GM08714 (cell line): ENCODE measurements around the gene RNASE1.
"Not testable (repeated sequence)": the region's sequence is repeated elsewhere in the genome, so short reads cannot be mapped to it uniquely, and the experiment has no call there.

Experiments used
- H3K4me3 ChIP-seq: fragments of 200-500 bp; sonication (Bioruptor generic); 2 replicates; pipeline ENCODE4 v1.5.1; 2014; ENCODE audit warnings: mild to moderate bottlenecking, low read length, inconsistent platforms
- ZNF274 ChIP-seq: IDR thresholded peaks from 2 replicates; pipeline ENCODE4 v1.6.1; 2012; ENCODE audit warnings: mild to moderate bottlenecking, low read depth, low read length

RNASE1 gene

DNA sequence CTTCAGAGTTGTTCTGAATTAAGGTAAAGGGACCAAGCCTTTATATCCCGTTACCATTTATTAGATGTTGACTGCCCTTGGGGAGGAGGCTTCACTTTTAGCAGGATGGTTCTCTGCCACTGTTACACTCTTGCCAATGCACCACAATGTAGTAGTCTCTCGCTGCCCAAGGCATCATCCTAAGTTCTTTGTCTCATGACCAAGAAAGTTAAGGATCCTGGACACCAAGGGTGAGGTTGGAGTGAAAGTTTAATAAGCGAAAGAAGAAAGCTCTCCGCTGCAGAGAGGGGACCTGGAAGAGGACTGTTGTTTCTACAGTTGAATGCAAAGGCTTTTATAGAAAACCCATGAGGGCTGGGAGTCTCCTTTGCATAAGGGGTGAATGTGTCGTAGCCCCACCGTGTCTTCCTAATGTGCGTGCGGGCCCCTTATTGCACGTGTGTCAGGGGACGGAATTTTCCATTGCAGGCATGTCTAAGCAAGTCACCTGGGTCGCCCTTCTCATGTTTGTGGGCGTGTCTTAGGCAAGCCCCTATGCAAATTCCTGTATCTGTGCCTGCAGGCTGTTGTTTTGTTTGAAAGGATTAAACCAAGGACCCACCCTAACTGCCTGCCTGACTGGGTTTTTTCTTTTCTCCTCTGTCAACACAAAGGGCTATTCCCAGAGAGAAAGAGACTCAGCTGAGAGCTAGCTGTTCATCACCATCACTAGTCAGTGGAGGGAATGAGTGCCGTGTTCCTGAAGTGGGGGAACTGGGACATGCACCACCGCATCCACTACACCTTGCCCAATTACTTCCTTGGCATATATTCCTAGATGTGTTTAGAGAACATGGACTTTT is 17.6 kb upstream of the RNASE1 start:
- TF ChIP-seq ZNF274, result no peak
- no peak overlapping the region for H3K4me3 ChIP-seq

DNA sequence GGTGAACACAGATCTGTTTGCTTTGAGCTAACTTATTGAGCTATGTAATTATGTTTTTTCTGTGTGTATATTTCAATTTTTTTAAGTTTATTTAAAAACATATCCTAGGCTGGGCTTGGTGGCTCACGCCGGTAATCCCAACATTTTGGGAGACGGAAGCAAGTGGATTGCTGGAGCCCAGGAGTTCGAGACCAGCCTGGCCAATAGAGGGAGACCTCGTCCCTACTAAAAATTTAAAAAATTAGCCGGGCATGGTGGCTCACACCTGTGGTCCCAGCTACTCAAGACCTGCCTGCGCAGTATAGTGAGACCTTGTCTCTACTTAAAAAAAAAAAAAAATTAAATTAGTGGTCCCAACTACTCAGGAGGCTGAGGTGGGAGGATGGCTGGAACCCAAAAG is 16.2 kb upstream of the RNASE1 start:
- no peak overlapping the region for H3K4me3 ChIP-seq
- no peak for TF ChIP-seq ZNF274

DNA sequence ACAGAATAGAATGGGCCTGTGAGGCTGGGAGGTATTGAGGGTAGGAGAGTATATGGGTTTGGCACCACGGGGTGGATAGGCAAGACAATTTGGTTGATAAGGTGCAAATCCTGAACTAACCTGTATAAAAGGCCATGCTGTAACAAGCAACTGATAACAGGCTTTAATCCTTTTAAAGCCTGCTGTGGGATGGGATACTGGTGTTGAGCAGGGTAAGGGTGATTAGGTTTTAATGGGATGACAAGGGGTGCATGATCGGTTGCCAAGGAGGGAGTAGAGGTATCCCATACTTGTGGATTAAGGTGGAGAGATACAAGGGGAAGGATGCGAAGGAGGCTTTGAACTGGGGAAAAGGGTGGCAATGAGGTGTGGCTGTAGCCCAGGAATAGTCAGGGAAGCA is 13.3 kb upstream of the RNASE1 start:
- H3K4me3 ChIP-seq, result not testable (repeated sequence)

DNA sequence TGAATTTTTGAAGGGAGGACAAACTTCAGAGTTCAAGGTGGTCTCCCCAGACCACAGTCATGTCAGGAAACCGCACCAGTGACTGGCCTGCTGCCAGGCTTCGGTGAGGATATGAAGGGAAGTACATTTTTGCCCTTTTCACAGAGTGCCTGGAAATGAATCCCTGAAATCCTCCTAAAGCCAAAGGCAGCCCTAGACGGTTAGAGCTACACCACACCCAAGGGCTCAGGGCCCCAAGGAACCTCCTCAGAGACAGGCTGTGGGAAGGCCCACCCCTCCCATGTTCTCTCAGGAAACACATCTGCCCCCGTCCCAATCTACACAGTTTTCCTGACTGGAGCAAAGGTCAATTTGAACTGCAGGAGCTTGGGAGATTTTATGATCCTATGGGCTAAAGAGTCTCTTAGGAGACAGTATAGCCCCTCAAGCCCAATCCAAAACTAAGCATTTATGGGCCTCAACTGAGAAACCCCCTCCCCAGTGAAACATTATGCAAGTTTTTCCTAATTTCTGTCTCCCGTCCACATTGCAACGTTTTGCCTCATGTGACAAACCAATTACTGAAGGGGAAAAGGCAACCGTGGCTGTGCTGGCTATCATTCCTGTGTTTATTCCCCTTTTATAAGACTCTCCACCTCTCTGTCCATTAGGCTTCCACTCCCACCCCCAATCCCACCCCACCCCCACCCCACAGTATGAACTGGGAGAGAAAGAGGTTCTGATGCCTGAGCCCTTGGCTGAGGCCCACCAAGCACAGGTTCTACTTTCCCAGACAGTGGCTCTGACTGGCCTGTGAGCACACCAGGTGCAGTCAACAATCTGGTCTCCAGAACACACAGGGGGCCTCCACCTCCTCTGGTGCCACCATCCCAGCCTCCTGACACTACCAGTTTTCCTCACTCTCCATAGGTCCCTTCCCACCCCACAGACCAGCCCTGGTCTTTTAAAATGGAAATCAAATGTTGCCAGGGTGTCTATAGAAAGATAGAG is 9.6 kb upstream of the RNASE1 start:
- TF ChIP-seq ZNF274, result no peak

DNA sequence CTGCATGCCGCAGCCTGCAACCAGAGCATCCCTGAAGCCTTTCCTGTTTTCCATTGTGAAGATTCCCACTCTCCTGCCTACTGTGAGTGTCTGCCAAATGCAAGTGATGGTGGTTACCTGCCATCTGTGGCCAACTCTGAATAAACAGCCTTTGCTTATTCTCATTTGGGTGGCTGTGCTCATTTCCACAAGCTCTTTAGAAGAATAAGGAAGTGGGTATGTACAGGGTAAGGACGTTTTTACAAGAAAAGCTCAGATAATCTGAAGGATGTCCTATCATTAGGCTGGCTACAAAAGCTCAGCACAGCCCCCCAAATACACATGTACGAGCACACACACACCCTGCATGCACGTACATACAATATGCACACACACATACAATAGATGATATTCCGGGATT is 7.3 kb upstream of the RNASE1 start:
- TF ChIP-seq ZNF274, result no peak
- H3K4me3 ChIP-seq, result no peak overlapping the region

More for the DNA sequence above, 9.6 kb upstream of the RNASE1 start:
- H3K4me3 ChIP-seq, result no peak overlapping the region

DNA sequence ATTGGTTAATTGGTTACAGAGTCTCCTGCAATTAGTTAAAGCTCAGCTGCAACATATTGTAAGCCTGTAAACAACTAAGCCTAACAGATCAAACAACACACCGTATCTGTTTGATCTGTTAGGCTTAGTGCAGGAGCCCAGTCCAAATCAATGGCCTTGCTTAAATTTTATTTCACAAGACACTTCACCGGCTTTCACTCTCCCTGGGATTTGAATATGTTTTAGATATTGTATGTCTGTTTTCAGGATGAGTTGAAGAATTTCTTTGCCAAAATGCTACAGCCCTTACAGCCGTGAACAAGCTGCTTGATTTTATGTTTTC is 5.5 kb upstream of the RNASE1 start:
- no peak for TF ChIP-seq ZNF274

DNA sequence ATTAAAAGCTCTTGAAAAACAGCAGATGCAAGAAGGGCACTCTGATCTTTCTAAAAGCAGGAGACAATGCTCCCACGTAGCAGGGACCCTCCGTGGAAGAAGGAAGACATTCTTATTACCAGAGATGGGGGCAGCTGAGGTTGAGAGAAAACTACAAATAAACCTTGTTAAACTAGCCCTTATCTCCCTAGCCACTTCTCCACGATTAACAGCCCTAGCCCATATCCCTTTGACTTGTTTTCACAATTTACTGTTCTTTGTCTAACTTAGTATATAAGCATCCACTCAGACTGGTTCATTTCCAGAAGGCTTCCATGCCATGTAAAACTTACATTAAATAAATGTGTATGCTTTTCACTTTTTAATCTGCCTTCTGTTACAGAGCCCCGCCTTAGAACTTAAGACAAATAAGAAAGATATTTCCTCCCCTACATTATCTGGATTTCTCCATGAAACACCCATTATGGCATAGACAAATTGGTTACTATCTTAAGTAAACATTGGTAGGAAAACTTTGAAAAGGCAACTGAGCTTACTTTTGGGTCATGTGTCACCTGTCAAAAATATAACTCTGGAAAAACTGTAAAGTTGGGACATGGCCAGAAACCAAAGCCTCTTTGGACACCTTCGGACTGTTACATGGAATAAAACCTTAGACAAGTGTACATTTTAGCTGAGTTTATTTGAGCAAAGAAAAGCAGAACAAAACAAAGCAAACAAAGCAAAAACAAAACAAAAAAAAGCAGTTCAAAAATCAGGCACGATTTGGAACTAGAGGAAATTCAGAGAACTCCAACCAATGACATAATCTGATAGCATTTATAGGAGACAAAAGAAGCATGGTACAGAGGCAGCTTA is 4.9 kb upstream of the RNASE1 start:
- no peak overlapping the region for H3K4me3 ChIP-seq
- TF ChIP-seq ZNF274, result no peak

More for the DNA sequence above, 5.5 kb upstream of the RNASE1 start:
- H3K4me3 ChIP-seq, result no peak overlapping the region

DNA sequence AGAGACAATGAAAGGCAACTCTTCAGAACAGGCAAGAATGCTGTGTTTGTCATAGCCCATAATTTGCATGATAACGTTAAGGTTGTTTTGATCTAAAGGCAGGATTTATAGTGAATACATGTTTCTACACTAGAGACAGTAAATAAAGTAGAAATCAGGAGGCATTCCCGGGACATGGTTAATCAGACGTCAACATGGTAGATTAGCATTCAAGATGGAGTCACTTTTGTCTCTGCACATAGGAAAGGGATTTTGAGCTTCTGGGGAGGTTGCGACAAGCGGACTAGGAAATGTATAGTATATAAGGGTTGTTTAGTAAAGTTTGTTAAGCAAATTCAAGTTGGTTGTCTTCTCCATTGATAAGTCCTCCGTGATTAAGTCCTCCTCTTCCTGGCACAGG is 2.8 kb upstream of the RNASE1 start:
- no peak for TF ChIP-seq ZNF274
- H3K4me3 ChIP-seq, result no peak overlapping the region

DNA sequence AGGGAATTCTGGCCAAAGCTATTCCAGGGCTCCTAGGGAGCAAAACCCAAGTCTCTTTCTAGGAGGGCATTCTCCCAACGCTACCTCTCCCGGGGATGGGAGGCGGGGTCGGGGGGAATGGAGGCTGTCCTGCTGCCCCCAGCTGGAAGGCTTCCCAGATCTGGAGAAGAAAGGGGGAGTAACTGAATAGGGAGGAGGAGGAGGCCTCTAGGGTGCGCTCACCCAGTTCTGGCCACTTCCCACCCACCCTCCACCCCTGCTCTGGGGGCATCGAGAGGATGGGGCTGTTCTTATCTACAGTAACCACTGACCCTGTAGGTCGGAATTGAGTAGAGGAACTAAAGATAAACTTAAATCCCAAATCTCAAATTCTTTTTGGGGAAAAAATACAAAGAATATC is 579 bp upstream of the RNASE1 start:
- no peak for TF ChIP-seq ZNF274
- H3K4me3 ChIP-seq, result no peak overlapping the region

DNA sequence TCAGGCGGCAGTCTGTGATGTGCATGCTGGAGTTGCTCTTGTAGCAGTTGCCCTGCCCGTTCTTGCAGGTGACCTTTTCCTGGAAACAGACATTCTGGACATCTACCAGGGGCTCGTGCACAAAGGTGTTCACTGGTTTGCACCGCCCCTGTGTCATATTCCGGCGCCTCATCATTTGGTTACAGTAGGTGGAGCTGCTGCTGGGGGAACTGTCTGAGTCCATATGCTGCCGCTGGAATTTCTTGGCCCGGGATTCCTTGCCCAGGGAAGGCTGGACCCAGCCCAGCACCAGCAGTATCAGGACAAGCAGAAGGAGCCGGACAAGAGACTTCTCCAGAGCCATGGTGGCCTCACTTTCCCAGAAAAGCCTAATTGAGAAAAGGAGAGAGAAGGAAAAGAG is 918 bp downstream of the RNASE1 start:
- no peak for TF ChIP-seq ZNF274
- H3K4me3 ChIP-seq, result no peak overlapping the region

DNA sequence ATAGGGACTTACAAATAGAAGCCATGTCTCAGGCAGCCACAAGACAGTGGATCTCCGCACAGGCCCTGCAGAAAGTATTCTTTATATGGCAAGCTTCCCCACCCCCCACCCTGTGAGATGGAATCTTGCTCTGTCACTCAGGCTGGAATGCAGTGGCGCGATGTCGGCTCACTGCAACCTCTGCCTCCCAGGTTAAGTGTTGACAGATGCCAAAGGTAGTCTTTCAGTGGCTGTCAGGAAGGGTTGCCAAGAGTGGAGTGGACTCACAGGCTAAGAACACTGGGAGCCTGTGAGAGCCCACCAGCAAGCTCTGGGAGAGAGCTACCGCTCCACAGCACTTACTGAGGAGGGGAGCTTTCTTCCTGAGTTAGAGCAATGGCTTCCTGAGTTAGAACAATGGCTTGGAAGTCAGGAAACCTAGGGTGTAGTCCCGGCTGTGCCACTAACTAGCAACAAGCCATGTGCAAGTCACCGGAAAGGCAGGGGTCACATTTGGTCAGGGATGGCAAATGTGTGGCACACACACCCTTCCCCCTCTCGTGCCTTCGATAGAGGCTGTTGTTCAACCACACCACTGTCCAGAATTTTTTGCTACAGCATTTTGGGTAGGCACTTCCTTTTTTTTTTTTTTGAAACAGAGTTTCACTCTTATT is 2.6 kb downstream of the RNASE1 start:
- TF ChIP-seq ZNF274, result no peak

DNA sequence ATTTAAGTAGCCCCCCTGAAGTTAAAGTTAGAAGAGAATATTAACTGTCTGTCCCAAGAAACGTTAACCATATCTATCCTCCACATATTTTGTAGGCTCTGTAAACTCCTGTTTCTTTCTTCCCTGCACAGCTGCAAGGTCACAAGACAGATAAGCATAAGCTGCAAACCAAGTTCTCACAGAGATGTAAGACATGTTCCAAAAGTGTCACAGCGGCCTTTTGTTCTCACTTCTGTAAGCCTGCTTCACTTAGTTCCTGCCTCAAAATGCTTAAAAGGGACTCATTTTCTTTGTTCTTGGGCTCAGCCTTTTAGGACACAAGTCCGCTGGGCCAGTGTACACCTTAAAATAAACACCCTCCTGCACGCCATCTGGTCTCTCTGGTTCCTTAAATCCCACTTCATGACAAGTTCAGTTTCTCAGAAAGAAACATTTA is 3.2 kb downstream of the RNASE1 start:
- no peak for TF ChIP-seq ZNF274
- H3K4me3 ChIP-seq, result no peak overlapping the region

More for the DNA sequence above, 2.6 kb downstream of the RNASE1 start:
- H3K4me3 ChIP-seq, result no peak overlapping the region

DNA sequence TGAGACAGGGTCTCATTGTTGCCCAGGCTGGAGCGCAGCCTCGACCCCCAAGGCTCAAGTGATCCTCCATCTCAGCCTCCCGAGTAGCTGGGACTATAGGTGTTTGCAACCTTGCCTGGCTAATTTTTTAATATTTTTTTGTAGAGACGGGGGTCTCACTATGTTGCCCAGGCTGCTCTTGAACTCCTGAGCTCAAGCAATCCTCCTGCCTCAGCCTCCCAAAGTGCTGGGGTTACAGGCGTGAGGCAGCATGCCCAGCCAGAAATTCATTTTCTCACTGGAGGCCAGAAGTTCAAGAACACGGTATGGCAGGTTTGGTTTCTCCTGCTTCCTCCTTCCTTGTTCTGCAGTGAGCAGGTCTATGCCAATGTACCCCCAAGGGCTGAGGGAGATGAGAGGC is 3.7 kb downstream of the RNASE1 start:
- H3K4me3 ChIP-seq, result no peak overlapping the region
- TF ChIP-seq ZNF274, result no peak
